HepG2 (cell line): ENCODE measurements around the gene TRPC4AP. TPM values are rescaled to one million over a fixed set of nuclear protein-coding genes. Genes with fewer than 3 reads are reported as not detected.

Experiments
- ATAC-seq: fragments of 200-7000 bp; cut with Tn5 transposase; 3 replicates; pipeline ENCODE4 v1.9.1; 2020; ENCODE audit warnings: mild to moderate bottlenecking, moderate library complexity
- BruUV-seq: library from RNA; stranded (reverse); fragments of 400-500 nt; replicated peaks from 2 replicates; lab custom pipeline; 2021; lab: Mats Ljungman, UMichigan
- CTCF ChIA-PET: fragments of 300-600 bp; formaldehyde crosslinking; extraction: SDS; loops from one replicate; lab custom pipeline; 2021; ENCODE audit warnings: low total read pairs, inconsistent platforms, low intra/inter-chr PET ratio; lab: Yijun Ruan, JAX
- POLR2A ChIA-PET: fragments of 350-600 bp; sonication (Branson Sonifier 250); formaldehyde crosslinking; loops from one replicate; lab custom pipeline; 2020; ENCODE audit warnings: antibody characterized with exemption, inconsistent platforms; lab: Yijun Ruan, JAX
- DNase-seq: peaks from one replicate; pipeline ENCODE4 v3.0.0-alpha.2; 2015; ENCODE audit warnings: low spot score
- FAIRE-seq: peaks from 3 replicates; lab custom pipeline; 2011; peaks lifted over from hg19 to GRCh38; lab: Jason Lieb, UNC
- H2AFZ ChIP-seq: one replicate; pipeline ENCODE4 v1.6.1; 2011; ENCODE audit warnings: low read length, inconsistent platforms
- H3K27ac ChIP-seq: fragments of 300-600 bp; 3 replicates; pipeline ENCODE4 v1.8.0; 2011; ENCODE audit warnings: mixed run types, mild to moderate bottlenecking, mixed read lengths, low read length, inconsistent platforms; ENCODE audit not compliant: insufficient read depth; ENCODE audit errors: extremely low read length
- H3K27me3 ChIP-seq, 2 experiments: fragments of 200-600 bp in 1 of 2; 2 replicates in 1 of 2; 3 replicates in 1 of 2; pipeline versions ENCODE4 v1.6.0 to v1.8.0; 2011; ENCODE audit warnings: low read length in 2 of 2, mild to moderate bottlenecking in 2 of 2, moderate library complexity in 2 of 2, inconsistent platforms in 1 of 2; ENCODE audit not compliant: insufficient read depth in 2 of 2, control insufficient read depth in 1 of 2
- H3K36me3 ChIP-seq, 2 experiments: fragments of 200-600 bp in 1 of 2; replicated peaks in 1 of 2; 2 replicates in 1 of 2; 3 replicates in 1 of 2; pipeline versions ENCODE4 v1.5.1 to v1.8.0; 2011; ENCODE audit warnings: low read length in 2 of 2, inconsistent platforms in 1 of 2; ENCODE audit not compliant: insufficient read depth in 2 of 2, control insufficient read depth in 1 of 2
- H3K4me1 ChIP-seq: 2 replicates; pipeline ENCODE4 v1.5.1; 2012; ENCODE audit warnings: low read length, inconsistent platforms; ENCODE audit not compliant: insufficient read depth
- H3K4me2 ChIP-seq: 2 replicates; pipeline ENCODE4 v1.6.0; 2011; ENCODE audit warnings: low read depth, low read length, inconsistent platforms
- H3K4me3 ChIP-seq, 3 experiments: fragments of 200-600 bp in 1 of 3; sonication (generic), shearing (Covaris generic) in 1 of 3; replicated peaks in 1 of 3; 2 replicates each; pipeline ENCODE4 v1.5.1; 2011 to 2016; ENCODE audit warnings: low read length in 3 of 3, inconsistent platforms in 2 of 3, low read depth in 2 of 3, mild to moderate bottlenecking in 2 of 3, control low read depth in 1 of 3, mixed read lengths in 1 of 3; ENCODE audit not compliant: insufficient read depth in 1 of 3
- H3K79me2 ChIP-seq: one replicate; pipeline ENCODE4 v1.6.1; 2011; ENCODE audit warnings: low read length, inconsistent platforms; ENCODE audit not compliant: insufficient read depth
- H3K9ac ChIP-seq: 2 replicates; pipeline ENCODE4 v1.6.0; 2011; ENCODE audit warnings: mild to moderate bottlenecking, low read depth, low read length, inconsistent platforms; ENCODE audit not compliant: insufficient read depth
- H3K9me3 ChIP-seq: 2 replicates; pipeline ENCODE4 v1.5.1; 2012; ENCODE audit warnings: mild to moderate bottlenecking, low read length
- H4K20me1 ChIP-seq: 2 replicates; pipeline ENCODE4 v1.6.0; 2011; ENCODE audit warnings: inconsistent platforms, mild to moderate bottlenecking, low read length, moderate library complexity; ENCODE audit not compliant: insufficient read depth
- ARID4A ChIP-seq: sonication (generic); formaldehyde crosslinking; IDR thresholded peaks from 2 replicates; pipeline ENCODE4 v1.5.0; 2020; ENCODE audit warnings: mild to moderate bottlenecking, missing genetic modification reagents, borderline replicate concordance
- ATF7 ChIP-seq, 2 experiments: fragments of 450-650 bp in 1 of 2; sonication (generic) in 1 of 2; formaldehyde crosslinking in 1 of 2; IDR thresholded peaks; 2 replicates each; pipeline versions ENCODE4 v1.4.0 to v1.6.1; 2016 to 2020; ENCODE audit warnings: antibody characterized with exemption in 1 of 2, mild to moderate bottlenecking in 1 of 2, missing genetic modification reagents in 1 of 2
- CTCF ChIP-seq: sonication (generic); formaldehyde crosslinking; IDR thresholded peaks from 2 replicates; pipeline ENCODE4 v1.5.0; 2020; ENCODE audit warnings: mild to moderate bottlenecking, missing genetic modification reagents, moderate library complexity
- FOXA1 ChIP-seq, 2 experiments: fragments of 450-650 bp in 1 of 2; sonication (generic) in 1 of 2; formaldehyde crosslinking in 1 of 2; IDR thresholded peaks; 2 replicates each; pipeline versions ENCODE4 v1.4.0 to v1.6.1; 2016 to 2020; ENCODE audit warnings: missing genetic modification reagents in 1 of 2
- HOXA3 ChIP-seq: sonication (generic); formaldehyde crosslinking; IDR thresholded peaks from 2 replicates; pipeline ENCODE4 v1.5.0; 2020; ENCODE audit warnings: missing genetic modification reagents
- ISX ChIP-seq: sonication (generic); formaldehyde crosslinking; conservative IDR thresholded peaks from 2 replicates; pipeline ENCODE4 v1.5.0; 2020; ENCODE audit warnings: missing genetic modification reagents
- KLF9 ChIP-seq: IDR thresholded peaks from 2 replicates; pipeline ENCODE4 v1.6.1; 2016; ENCODE audit warnings: low read depth
- SMC3 ChIP-seq: IDR thresholded peaks from 2 replicates; pipeline ENCODE4 v1.6.1; 2011; ENCODE audit warnings: low read length, improper control_type of control experiment
- SP4 ChIP-seq: sonication (generic); formaldehyde crosslinking; IDR thresholded peaks from 2 replicates; pipeline ENCODE4 v1.8.1; 2023; ENCODE audit warnings: mild to moderate bottlenecking, missing genetic modification reagents
- STAG1 ChIP-seq: sonication (generic); formaldehyde crosslinking; IDR thresholded peaks from 2 replicates; pipeline ENCODE4 v1.4.0; 2020; ENCODE audit warnings: missing genetic modification reagents
- TBX2 ChIP-seq: sonication (generic); formaldehyde crosslinking; IDR thresholded peaks from 2 replicates; pipeline ENCODE4 v1.5.0; 2020; ENCODE audit warnings: missing genetic modification reagents, mild to moderate bottlenecking, borderline replicate concordance
- TGIF2 ChIP-seq: IDR thresholded peaks from 2 replicates; pipeline ENCODE4 v1.6.1; 2016; ENCODE audit warnings: control low read depth, missing compliant biosample characterization
- ZBTB42 ChIP-seq: sonication (generic); formaldehyde crosslinking; IDR thresholded peaks from 2 replicates; pipeline ENCODE4 v1.5.0; 2020; ENCODE audit warnings: mild to moderate bottlenecking, missing genetic modification reagents
- ZKSCAN8 ChIP-seq: IDR thresholded peaks from 2 replicates; pipeline ENCODE4 v1.6.1; 2016; ENCODE audit warnings: borderline replicate concordance, missing genetic modification reagents, missing compliant biosample characterization
- ZNF432 ChIP-seq: sonication (generic); formaldehyde crosslinking; IDR thresholded peaks from 2 replicates; pipeline ENCODE4 v1.5.0; 2020; ENCODE audit warnings: missing genetic modification reagents, mild to moderate bottlenecking, borderline replicate concordance
- ZNF546 ChIP-seq: sonication (generic); formaldehyde crosslinking; conservative IDR thresholded peaks from 2 replicates; pipeline ENCODE4 v1.8.1; 2023; ENCODE audit warnings: mild to moderate bottlenecking, missing genetic modification reagents
- ZNF572 ChIP-seq: sonication (generic); formaldehyde crosslinking; IDR thresholded peaks from 2 replicates; pipeline ENCODE4 v1.5.1; 2020; ENCODE audit warnings: mild to moderate bottlenecking, missing genetic modification reagents
- ZSCAN22 ChIP-seq: sonication (generic); formaldehyde crosslinking; IDR thresholded peaks from 2 replicates; pipeline ENCODE4 v1.4.0; 2020; ENCODE audit warnings: mild to moderate bottlenecking, missing genetic modification reagents
- WGBS: methylation state at CpG from one replicate; pipeline ENCODE4 v1.1.6; 2017; ENCODE audit warnings: low lambda C conversion rate; 5-methylcytosine and 5-hydroxymethylcytosine counted together
- in situ Hi-C: cut with HindIII; loops from 2 replicates; pipeline ENCODE4 v1.10.0; 2017; ENCODE audit warnings: low pct_unique_long_range_greater_than_20kb; ENCODE audit not compliant: extremely low pct_ligation_motif_present
- intact Hi-C: fragments of 100-400 bp; cut with micrococcal nuclease; formaldehyde crosslinking; loops from one replicate; pipeline ENCODE4 v1.10.0; 2022; ENCODE audit not compliant: unreplicated experiment
- polyA plus RNA-seq, 8 experiments: library from polyadenylated mRNA; depleted of rRNA in 3 of 8; stranded (reverse) in 7 of 8; unstranded in 1 of 8; fragments of >200 nt; fragmentation: Illumina TruSeq in 4 of 8; extraction: Trizol in 4 of 8; gene quantifications; 2 replicates each; pipeline versions ENCODE4 v1.2.1 to v1.2.3, GENCODE V29; 2011 to 2016; ENCODE audit warnings: low read depth in 4 of 8, missing spikeins in 1 of 8, mixed read lengths in 1 of 8; ENCODE audit not compliant: insufficient read depth in 1 of 8
- total RNA-seq, 5 experiments: library from RNA; depleted of rRNA; stranded (reverse); fragments of >200 nt; fragmentation: Illumina TruSeq; extraction: Trizol; gene quantifications; 2 replicates each; pipeline ENCODE4 v1.2.3, GENCODE V29; 2016; ENCODE audit warnings: low read depth in 1 of 5

TRPC4AP gene
- total and polyA plus RNA-seq, 2 of the 13 experiments (the other 11 are each of a cell fraction or from before 2014, with no cell fraction given): 136 to 137 TPM

GRCh38 chr20:35001596-35002362, 90.8 kb downstream of the TRPC4AP start:
- Histone ChIP-seq H3K79me2 (no peaks in the 10 kb centered on the region), H3K9me3 (no peaks in the 10 kb centered on the region), H3K36me3 (peaks cover 69 to 78% of the 10 kb centered on the region in 2 experiments), H3K27me3 (no peaks in the 10 kb centered on the region), H3K4me1 (peaks cover 11% of the 10 kb centered on the region), H3K4me2 (no peak overlapping the region), H3K4me3 (no peak overlapping the region), H3K27ac (no peak overlapping the region), H2AFZ (no peak overlapping the region), H3K9ac (no peak overlapping the region), H4K20me1 (no peaks in the 10 kb centered on the region; the same call in 1 of the 2 replicates)
- DNase-seq: no peak
- ATAC-seq: peak; percentile 16
- in situ Hi-C loops (no loop called here), intact Hi-C loops (loop anchor here (2.0 kb wide), 1 partner anchor 127 kb away; no protein-coding TSS in a partner anchor)
- ChIA-PET CTCF (interaction anchor here (1.6 kb wide), 1 partner anchor 128 kb away, joined by 16 read pairs; the partner anchor contains the start of gene GGT7), POLR2A (interaction anchor here (1.8 kb wide), 1 partner anchor 47 kb away, joined by 5 read pairs; the partner anchor contains the start of genes GSS and MYH7B)
- BruUV-seq: no TSS peak
- 94% methylated on average over 13 of the region's 15 CpGs for whole genome bisulfite sequencing
- peak; percentile 18 for FAIRE-seq
- TF ChIP-seq HOXA3 (CRISPR knock-in tag) (no peak), TBX2 (CRISPR knock-in tag) (peak; percentile 36; the same call in 1 of the 2 replicates), ISX (no peak), ATF7 (IDR thresholded peaks at IDR 0.05) (no peak), ATF7 (CRISPR knock-in tag; IDR thresholded peaks at IDR 0.05) (no peak), CTCF (CRISPR knock-in tag) (peak; percentile 69), ZSCAN22 (no peak), ZKSCAN8 (CRISPR knock-in tag) (no peak), ARID4A (CRISPR knock-in tag) (peak; percentile 16; the same call in 1 of the 2 replicates), ZBTB42 (CRISPR knock-in tag) (0 out of 2 replicates have a peak, but pooled peaks have one; percentile 71), ZNF546 (CRISPR knock-in tag) (peak; percentile 36; the same call in 1 of the 2 replicates), KLF9 (no peak), ZNF432 (CRISPR knock-in tag) (no peak), SP4 (CRISPR knock-in tag) (0 out of 2 replicates have a peak, but pooled peaks have one; percentile 9), ZNF572 (CRISPR knock-in tag) (no peak), TGIF2 (CRISPR knock-in tag) (no peak), SMC3 (peak; percentile 33; the same call in 1 of the 2 replicates), FOXA1 (IDR thresholded peaks at IDR 0.05) (no peak), FOXA1 (CRISPR knock-in tag; IDR thresholded peaks at IDR 0.05) (peak; percentile 55), STAG1 (CRISPR knock-in tag) (peak; percentile 51)
- TF ChIP-seq, all 625 proteins: peak for 9
